HEK293 (cell line): ENCODE results near the gene NLK.

Experiments
- CTCF ChIA-PET: fragments of 350-600 bp; formaldehyde crosslinking; extraction: SDS; loops from one replicate; lab custom pipeline; 2021; ENCODE audit warnings: antibody characterized with exemption; lab: Yijun Ruan, JAX
- POLR2A ChIA-PET: fragments of 300-600 bp; formaldehyde crosslinking; extraction: SDS; loops from one replicate; lab custom pipeline; 2020; ENCODE audit warnings: antibody characterized with exemption, inconsistent platforms; lab: Yijun Ruan, JAX
- H3K27ac ChIP-seq: fragments of 200-500 bp; sonication (Bioruptor generic); 2 replicates; pipeline ENCODE4 v1.5.1; 2014; ENCODE audit warnings: low read depth, low read length, control low read depth, inconsistent platforms; ENCODE audit errors: extremely low read depth
- H3K36me3 ChIP-seq, 2 experiments: fragments of 200-500 bp in 1 of 2; sonication (Bioruptor generic) in 1 of 2; 1 replicate in 1 of 2; 2 replicates in 1 of 2; pipeline ENCODE4 v1.5.1; 2014 to 2017; ENCODE audit warnings: inconsistent platforms in 2 of 2, low read length in 2 of 2; ENCODE audit not compliant: control insufficient read depth in 2 of 2, insufficient read depth in 1 of 2
- H3K4me1 ChIP-seq: fragments of 200-500 bp; sonication (Bioruptor generic); 2 replicates; pipeline ENCODE4 v1.5.1; 2014; ENCODE audit warnings: mild to moderate bottlenecking, low read length, inconsistent platforms; ENCODE audit not compliant: control insufficient read depth, insufficient read depth
- H3K4me3 ChIP-seq: 2 replicates; pipeline ENCODE4 v1.5.1; 2011; ENCODE audit warnings: low read depth, mild to moderate bottlenecking, control low read depth, low read length, moderate library complexity
- H3K9me3 ChIP-seq: fragments of 200-500 bp; sonication (Bioruptor generic); 2 replicates; pipeline ENCODE4 v1.5.1; 2014; ENCODE audit warnings: low read depth, low read length, inconsistent platforms; ENCODE audit not compliant: control insufficient read depth, insufficient read depth
- KLF17 ChIP-seq: fragments of 450-650 bp; formaldehyde crosslinking; IDR thresholded peaks from 2 replicates; pipeline ENCODE4 v1.5.1; 2016; ENCODE audit warnings: missing biosample characterization, missing genetic modification characterization
- SP2 ChIP-seq: fragments of 450-650 bp; formaldehyde crosslinking; IDR thresholded peaks from 2 replicates; pipeline ENCODE4 v1.5.1; 2016; ENCODE audit warnings: missing biosample characterization, missing genetic modification characterization
- TSHZ1 ChIP-seq: fragments of 450-650 bp; formaldehyde crosslinking; IDR thresholded peaks from 2 replicates; pipeline ENCODE4 v1.5.1; 2016; ENCODE audit warnings: missing biosample characterization, missing genetic modification characterization, borderline replicate concordance
- ZBTB1 ChIP-seq: fragments of 450-650 bp; formaldehyde crosslinking; IDR thresholded peaks from 2 replicates; pipeline ENCODE4 v1.5.1; 2016; ENCODE audit warnings: missing biosample characterization, missing genetic modification characterization
- ZBTB20 ChIP-seq: fragments of 450-650 bp; formaldehyde crosslinking; IDR thresholded peaks from 2 replicates; pipeline ENCODE4 v1.5.1; 2016; ENCODE audit warnings: missing biosample characterization, missing genetic modification characterization
- ZNF10 ChIP-seq: fragments of 450-650 bp; formaldehyde crosslinking; IDR thresholded peaks from 2 replicates; pipeline ENCODE4 v1.5.1; 2017; ENCODE audit warnings: missing biosample characterization, missing genetic modification characterization
- ZNF266 ChIP-seq: fragments of 450-650 bp; formaldehyde crosslinking; IDR thresholded peaks from 2 replicates; pipeline ENCODE4 v1.5.1; 2016; ENCODE audit warnings: missing biosample characterization, missing genetic modification characterization, low read depth
- ZNF561 ChIP-seq: fragments of 450-650 bp; IDR thresholded peaks from 2 replicates; pipeline ENCODE4 v1.5.1; 2018; ENCODE audit warnings: missing biosample characterization, missing genetic modification characterization, borderline replicate concordance
- ZNF692 ChIP-seq: fragments of 450-650 bp; formaldehyde crosslinking; IDR thresholded peaks from 2 replicates; pipeline ENCODE4 v1.5.1; 2016; ENCODE audit warnings: missing biosample characterization, missing genetic modification characterization
- ZSCAN18 ChIP-seq: fragments of 450-650 bp; formaldehyde crosslinking; IDR thresholded peaks from 2 replicates; pipeline ENCODE4 v1.5.1; 2016; ENCODE audit warnings: missing biosample characterization, missing genetic modification characterization
- TF ChIP-seq, protein P1 (sequence below): fragments of 450-650 bp; formaldehyde crosslinking; IDR thresholded peaks from 2 replicates; pipeline ENCODE4 v1.5.1; 2017; ENCODE audit warnings: missing biosample characterization, missing genetic modification characterization
- TF ChIP-seq, protein P2 (sequence below): fragments of 450-650 bp; formaldehyde crosslinking; IDR thresholded peaks from 2 replicates; pipeline ENCODE4 v1.5.1; 2017; ENCODE audit warnings: missing biosample characterization, missing genetic modification characterization

The NLK gene

DNA sequence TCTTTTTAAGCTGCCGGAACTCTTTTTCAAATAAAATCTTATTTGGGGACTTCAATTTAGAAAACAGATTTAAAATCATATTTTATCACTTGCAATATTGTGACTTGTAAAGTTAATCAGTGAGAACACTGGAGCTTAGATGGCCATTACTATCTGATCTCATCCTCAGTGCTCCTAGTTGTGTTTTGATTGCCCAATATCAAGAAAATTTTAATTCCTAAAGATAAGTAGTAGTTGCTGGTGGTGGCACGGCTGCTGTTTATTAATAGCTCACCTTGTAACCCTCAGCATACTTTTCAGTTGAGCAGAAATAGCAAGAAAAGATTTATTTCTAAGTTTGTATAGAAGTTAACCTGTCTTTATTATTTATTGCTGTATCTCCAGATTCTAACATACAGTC is 124.0 kb downstream of the NLK start:
- Histone ChIP-seq H3K4me1 (peaks cover 8% of the 10 kb centered on the region), H3K36me3 (peaks cover 6 to 8% of the 10 kb centered on the region in 2 experiments), H3K27ac (no peak overlapping the region), H3K4me3 (no peak overlapping the region), H3K9me3 (no peaks in the 10 kb centered on the region)
- TF ChIP-seq, protein P1, sequence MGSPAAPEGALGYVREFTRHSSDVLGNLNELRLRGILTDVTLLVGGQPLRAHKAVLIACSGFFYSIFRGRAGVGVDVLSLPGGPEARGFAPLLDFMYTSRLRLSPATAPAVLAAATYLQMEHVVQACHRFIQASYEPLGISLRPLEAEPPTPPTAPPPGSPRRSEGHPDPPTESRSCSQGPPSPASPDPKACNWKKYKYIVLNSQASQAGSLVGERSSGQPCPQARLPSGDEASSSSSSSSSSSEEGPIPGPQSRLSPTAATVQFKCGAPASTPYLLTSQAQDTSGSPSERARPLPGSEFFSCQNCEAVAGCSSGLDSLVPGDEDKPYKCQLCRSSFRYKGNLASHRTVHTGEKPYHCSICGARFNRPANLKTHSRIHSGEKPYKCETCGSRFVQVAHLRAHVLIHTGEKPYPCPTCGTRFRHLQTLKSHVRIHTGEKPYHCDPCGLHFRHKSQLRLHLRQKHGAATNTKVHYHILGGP (tag by site-specific recombination): no peak
- TF ChIP-seq ZNF266 (no peak), ZBTB1 (tag by site-specific recombination) (no peak), ZSCAN18 (tag by site-specific recombination) (no peak), ZNF10 (tag by site-specific recombination) (no peak), ZNF692 (no peak), KLF17 (tag by site-specific recombination) (no peak), ZNF561 (tag by site-specific recombination) (no peak), TSHZ1 (no peak)
- TF ChIP-seq, protein P2, sequence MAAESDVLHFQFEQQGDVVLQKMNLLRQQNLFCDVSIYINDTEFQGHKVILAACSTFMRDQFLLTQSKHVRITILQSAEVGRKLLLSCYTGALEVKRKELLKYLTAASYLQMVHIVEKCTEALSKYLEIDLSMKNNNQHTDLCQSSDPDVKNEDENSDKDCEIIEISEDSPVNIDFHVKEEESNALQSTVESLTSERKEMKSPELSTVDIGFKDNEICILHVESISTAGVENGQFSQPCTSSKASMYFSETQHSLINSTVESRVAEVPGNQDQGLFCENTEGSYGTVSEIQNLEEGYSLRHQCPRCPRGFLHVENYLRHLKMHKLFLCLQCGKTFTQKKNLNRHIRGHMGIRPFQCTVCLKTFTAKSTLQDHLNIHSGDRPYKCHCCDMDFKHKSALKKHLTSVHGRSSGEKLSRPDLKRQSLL (tag by site-specific recombination): no peak
- ChIA-PET POLR2A (no interaction called here), CTCF (interaction anchor here (0.6 to 0.7 kb wide), 2 partner anchors 167 to 287 kb away, joined by 3 to 4 read pairs; no protein-coding TSS in a partner anchor)

DNA sequence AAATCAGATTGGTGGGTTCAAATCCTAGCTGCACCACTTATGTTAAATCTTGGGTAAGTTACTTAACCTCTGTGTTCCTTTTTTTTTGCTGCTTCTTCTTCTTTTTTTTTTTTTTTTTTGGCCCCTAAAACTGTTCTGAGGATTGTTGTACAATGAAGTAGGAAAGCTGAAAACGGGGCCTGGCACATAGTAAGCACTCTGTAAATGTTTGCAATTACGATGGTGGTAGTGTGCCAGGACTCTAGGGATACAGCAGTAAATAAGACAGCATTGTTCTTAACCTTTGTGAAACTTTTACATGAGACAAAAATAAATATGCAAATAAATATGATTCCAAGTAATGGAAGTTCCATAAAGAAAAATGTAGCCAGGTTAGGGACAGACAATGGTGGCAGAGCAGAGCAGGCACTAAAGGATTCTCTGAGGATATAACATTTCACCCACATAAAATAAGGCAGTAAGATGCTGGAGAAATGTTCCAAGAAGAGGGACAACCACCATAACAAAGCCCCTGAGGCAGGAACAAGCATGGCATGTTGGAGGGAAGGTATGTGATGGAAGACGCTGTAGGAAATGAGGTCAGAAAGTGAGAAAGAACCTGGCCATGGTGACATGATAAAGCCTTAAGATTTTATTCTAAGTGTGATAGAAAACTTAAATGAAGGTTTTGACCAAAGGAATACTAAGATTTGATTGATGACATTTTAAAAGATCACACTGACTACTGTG is 127.3 kb downstream of the NLK start:
- peaks cover 0 to 6% of the 10 kb centered on the region in 2 experiments; a peak in 1 of 3 replicates for H3K36me3 ChIP-seq
- peaks cover 30% of the 10 kb centered on the region for H3K4me1 ChIP-seq
- H3K4me3 ChIP-seq: no peak overlapping the region
- POLR2A ChIA-PET: interaction anchor here (0.6 to 1.4 kb wide), 3 partner anchors 28 to 128 kb away, joined by 3 to 8 read pairs (median 4); no protein-coding TSS in a partner anchor
- H3K27ac ChIP-seq: no peak overlapping the region
- H3K9me3 ChIP-seq: no peaks in the 10 kb centered on the region
- TF ChIP-seq ZBTB20 (tag by site-specific recombination) (peak; percentile 52; the same call in 1 of the 2 replicates), SP2 (no peak)
- CTCF ChIA-PET: interaction anchor here (0.6 kb wide), 2 partner anchors 173 to 418 kb away, joined by 3 to 4 read pairs; no protein-coding TSS in a partner anchor
